Measurements from ENCODE around the gene CPSF6. TPM values are rescaled to one million over a fixed set of nuclear protein-coding genes. Genes with fewer than 3 reads are reported as not detected.
"Not testable (repeated sequence)": the region's sequence is repeated elsewhere in the genome, so short reads cannot be mapped to it uniquely, and the experiment has no call there.

Gene CPSF6
- 38.0 and 51.5 TPM in 2 replicates for total RNA-seq (2014; rRNA removed; shearing (Covaris generic))

DNA sequence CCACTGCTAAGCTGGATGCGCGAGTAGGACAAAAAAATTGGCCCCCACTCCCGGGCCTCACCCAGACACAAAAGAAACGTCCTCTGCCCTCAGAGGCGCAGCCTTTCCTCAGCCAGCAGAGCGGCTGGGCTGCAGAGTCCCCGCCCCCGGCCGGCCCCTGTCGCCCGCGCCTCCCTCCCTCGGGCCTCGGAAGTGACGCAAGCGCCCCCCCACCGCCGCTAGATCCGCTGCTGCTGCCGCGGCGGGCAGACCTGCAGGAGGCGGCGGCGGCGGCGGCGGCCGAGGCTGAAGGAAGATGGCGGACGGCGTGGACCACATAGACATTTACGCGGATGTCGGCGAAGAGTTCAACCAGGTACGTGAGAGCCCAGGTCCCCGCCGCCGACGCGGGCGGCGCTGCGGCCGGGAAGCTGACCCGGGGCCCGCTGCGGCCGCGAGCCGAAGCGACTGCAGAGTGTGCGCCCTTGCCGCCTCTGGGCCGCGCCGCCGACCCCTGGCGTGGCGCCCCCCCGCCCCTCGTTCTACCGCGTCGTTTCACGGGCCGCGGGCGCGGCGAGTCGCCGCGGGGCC, at the start of gene CPSF6:
Gene CPSF6 (plus strand): TSS at position 218 of the 570 bp plus-strand sequence. CDS start 78 bp downstream, at position 296.
- Histone ChIP-seq H3K4me3 (ENCODE audit: insufficient read depth, low read depth, low read length) (peak within 1 kb of the TSS; percentile 77), H3K27me3 (ENCODE audit: control insufficient read depth, insufficient read depth, low read length) (no peaks in the 10 kb centered on the region), H3K36me3 (replicated peaks; ENCODE audit: control insufficient read depth, insufficient read depth, low read length) (no peaks in the 10 kb centered on the region; the same call in 1 of the 2 replicates)
- peak; percentile 93 for DNase-seq

- no peak overlapping the region for H3K4me3 ChIP-seq (ENCODE audit: insufficient read depth, low read depth, low read length)
- H3K36me3 ChIP-seq (replicated peaks; ENCODE audit: control insufficient read depth, insufficient read depth, low read length) = no peaks in the 10 kb centered on the region
- DNase-seq = no peak
- H3K27me3 ChIP-seq (ENCODE audit: control insufficient read depth, insufficient read depth, low read length) = no peaks in the 10 kb centered on the region
Observed at GRCh38 chr12:69196302-69197288, 42.8 kb upstream of the CPSF6 start.

- H3K27me3 ChIP-seq (ENCODE audit: control insufficient read depth, insufficient read depth, low read length); H3K36me3 ChIP-seq (replicated peaks; ENCODE audit: control insufficient read depth, insufficient read depth, low read length); DNase-seq; H3K4me3 ChIP-seq (ENCODE audit: insufficient read depth, low read depth, low read length): not testable (repeated sequence)
Observed at GRCh38 chr12:69199976-69200375, 39.4 kb upstream of the CPSF6 start.

DNA sequence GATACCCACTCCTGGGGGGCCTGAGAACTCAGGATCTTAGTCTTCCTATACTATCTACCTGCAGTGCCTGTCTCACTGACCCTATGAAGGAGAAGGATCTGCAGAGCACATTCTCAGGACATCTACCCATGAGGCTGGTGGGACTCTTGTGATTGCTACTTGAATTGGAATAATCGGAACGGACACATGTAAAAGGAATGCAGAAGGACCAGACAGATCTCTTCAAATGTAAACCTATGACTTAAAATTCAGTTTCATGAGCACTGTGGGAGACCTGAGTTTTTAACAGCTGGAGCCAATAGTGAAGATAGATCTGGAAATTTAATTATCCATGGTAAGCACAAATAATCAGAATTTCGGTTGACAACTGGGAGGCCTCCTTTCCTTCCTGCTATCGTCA, 35.2 kb upstream of the CPSF6 start:
- no peak overlapping the region for H3K4me3 ChIP-seq (ENCODE audit: insufficient read depth, low read depth, low read length)
- no peaks in the 10 kb centered on the region for H3K27me3 ChIP-seq (ENCODE audit: control insufficient read depth, insufficient read depth, low read length)
- no peak for DNase-seq
- H3K36me3 ChIP-seq (replicated peaks; ENCODE audit: control insufficient read depth, insufficient read depth, low read length) = no peaks in the 10 kb centered on the region

DNA sequence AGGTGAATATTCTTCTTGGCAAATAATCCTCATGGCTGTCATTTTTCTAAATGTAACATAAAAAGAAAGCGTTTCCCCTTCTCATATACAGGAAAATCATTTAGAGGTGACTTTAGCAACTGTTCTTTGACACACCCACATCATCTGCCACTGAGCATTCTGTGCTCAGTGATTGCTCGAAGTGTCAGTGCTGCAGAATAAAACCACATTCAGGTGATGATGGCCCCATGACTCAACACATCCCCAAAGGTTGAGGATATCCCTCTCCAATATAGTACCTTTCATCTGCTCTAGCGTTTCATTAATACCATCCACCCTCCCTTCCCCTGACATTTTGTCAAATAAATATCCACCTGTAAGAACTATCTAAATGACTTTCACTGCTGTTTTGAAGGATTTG, 28.7 kb upstream of the CPSF6 start:
- Histone ChIP-seq H3K4me3 (ENCODE audit: insufficient read depth, low read depth, low read length) (no peak overlapping the region), H3K36me3 (replicated peaks; ENCODE audit: control insufficient read depth, insufficient read depth, low read length) (no peaks in the 10 kb centered on the region), H3K27me3 (ENCODE audit: control insufficient read depth, insufficient read depth, low read length) (no peaks in the 10 kb centered on the region)
- DNase-seq = no peak

- Histone ChIP-seq H3K36me3 (replicated peaks; ENCODE audit: control insufficient read depth, insufficient read depth, low read length) (no peaks in the 10 kb centered on the region), H3K4me3 (ENCODE audit: insufficient read depth, low read depth, low read length) (no peak overlapping the region), H3K27me3 (ENCODE audit: control insufficient read depth, insufficient read depth, low read length) (no peaks in the 10 kb centered on the region)
- DNase-seq = no peak
Observed at GRCh38 chr12:69211160-69211559, 28.2 kb upstream of the CPSF6 start.

GRCh38 chr12:69214169-69214568, 25.2 kb upstream of the CPSF6 start:
- no peak for DNase-seq
- H3K4me3 ChIP-seq (ENCODE audit: insufficient read depth, low read depth, low read length) = no peak overlapping the region

DNA sequence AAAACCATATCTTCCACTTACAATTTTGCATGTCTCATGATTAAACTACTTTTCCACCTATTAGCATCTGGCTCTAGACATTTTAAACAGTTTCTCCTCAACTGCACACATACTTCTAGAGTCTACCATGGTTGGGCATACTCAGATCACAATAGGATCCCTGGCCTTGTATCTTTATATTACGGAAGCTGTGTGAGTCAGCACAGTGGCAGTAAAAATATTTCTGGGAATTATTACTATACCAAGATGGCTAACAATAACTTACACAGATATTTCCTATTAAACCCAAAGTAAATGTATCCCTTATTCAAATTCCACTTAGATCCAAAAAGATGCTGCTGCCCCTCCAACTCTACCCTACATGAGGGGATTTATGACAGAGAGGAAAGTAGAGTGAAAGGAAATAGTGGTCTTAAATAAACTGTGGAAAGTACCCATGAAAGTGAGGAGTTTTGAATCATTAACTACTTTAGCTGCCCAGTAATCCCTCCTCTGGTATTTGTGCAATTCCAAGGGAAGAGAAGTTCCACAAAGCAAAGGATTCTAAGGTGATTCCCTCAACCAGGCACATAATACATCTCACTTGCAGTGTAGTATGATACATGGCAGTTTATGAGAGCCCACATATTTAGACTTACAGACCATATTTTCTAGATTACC, 14.0 kb upstream of the CPSF6 start:
- Histone ChIP-seq H3K27me3 (ENCODE audit: control insufficient read depth, insufficient read depth, low read length) (no peaks in the 10 kb centered on the region), H3K36me3 (replicated peaks; ENCODE audit: control insufficient read depth, insufficient read depth, low read length) (no peaks in the 10 kb centered on the region), H3K4me3 (ENCODE audit: insufficient read depth, low read depth, low read length) (no peak overlapping the region)
- no peak for DNase-seq

More at GRCh38 chr12:69214169-69214568, 25.2 kb upstream of the CPSF6 start:
- Histone ChIP-seq H3K36me3 (replicated peaks; ENCODE audit: control insufficient read depth, insufficient read depth, low read length) (no peaks in the 10 kb centered on the region), H3K27me3 (ENCODE audit: control insufficient read depth, insufficient read depth, low read length) (no peaks in the 10 kb centered on the region)

DNA sequence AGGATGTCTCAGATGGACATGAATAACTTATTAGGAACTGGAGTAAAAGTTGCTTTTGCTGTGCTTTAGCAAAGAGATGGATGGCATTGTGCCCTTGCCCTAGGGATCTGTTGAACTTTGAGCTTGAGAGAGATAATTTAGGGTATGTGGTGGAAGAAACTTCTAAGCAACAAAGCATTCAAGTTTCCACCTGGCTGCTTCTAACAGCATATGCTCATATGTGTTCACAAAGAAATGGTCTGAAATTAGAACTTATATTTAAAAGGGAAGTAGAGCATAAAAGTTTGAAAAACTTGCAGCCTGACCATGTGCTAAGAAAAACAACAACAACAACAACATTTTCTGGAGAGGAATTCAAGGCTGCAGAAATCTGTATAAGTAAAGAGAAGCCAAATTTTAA, 7.9 kb upstream of the CPSF6 start:
- Histone ChIP-seq H3K4me3 (ENCODE audit: insufficient read depth, low read depth, low read length) (no peak overlapping the region), H3K36me3 (replicated peaks; ENCODE audit: control insufficient read depth, insufficient read depth, low read length) (no peaks in the 10 kb centered on the region), H3K27me3 (ENCODE audit: control insufficient read depth, insufficient read depth, low read length) (no peaks in the 10 kb centered on the region)
- no peak for DNase-seq

DNA sequence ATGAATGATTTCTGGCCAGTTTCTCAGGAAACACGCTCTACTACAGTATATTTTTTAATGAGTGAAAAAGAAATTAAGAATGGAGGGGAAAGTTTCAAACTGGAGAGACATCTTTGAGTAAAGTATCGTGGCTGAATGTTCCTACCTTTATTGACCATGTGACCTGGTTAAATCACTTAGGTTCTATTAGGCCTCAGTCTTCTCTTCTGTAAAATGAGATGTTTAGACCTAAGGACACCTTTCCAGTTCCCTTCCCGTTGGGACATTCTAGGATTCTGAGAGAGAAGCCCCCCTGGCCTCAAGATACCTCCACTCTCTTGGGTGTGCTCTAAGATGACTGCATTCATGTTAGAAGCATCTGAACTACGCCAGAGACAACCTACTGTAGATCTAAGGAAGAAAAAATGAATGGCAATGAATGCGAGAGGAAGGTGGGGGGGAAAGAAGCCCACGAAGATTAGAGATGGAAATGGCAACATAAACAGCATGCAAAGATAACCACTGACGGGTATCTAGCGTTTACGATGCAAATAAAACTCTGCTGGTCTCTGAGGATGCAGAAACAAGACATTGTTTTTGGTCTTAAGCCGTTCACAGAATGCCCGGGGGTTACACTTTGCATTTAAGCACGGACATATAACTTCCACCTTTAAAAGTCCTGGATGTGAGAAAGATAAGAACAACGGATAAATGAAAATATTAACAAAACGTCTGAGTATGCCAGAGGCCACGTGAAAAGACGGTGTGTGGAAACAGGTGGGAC, 599 bp upstream of the CPSF6 start:
- DNase-seq = no peak
- Histone ChIP-seq H3K4me3 (ENCODE audit: insufficient read depth, low read depth, low read length) (peak overlapping the region; percentile 38), H3K27me3 (ENCODE audit: control insufficient read depth, insufficient read depth, low read length) (no peaks in the 10 kb centered on the region)

GRCh38 chr12:69239922-69240630, 707 bp downstream of the CPSF6 start:
- Histone ChIP-seq H3K4me3 (ENCODE audit: insufficient read depth, low read depth, low read length) (peak overlapping the region; percentile 77), H3K36me3 (replicated peaks; ENCODE audit: control insufficient read depth, insufficient read depth, low read length) (no peaks in the 10 kb centered on the region; the same call in 1 of the 2 replicates), H3K27me3 (ENCODE audit: control insufficient read depth, insufficient read depth, low read length) (no peaks in the 10 kb centered on the region)
- DNase-seq = peak; percentile 63

More for the DNA sequence above, 599 bp upstream of the CPSF6 start:
- H3K36me3 ChIP-seq (replicated peaks; ENCODE audit: control insufficient read depth, insufficient read depth, low read length) = no peaks in the 10 kb centered on the region

GRCh38 chr12:69240631-69240995, 1.2 kb downstream of the CPSF6 start:
- Histone ChIP-seq H3K4me3 (ENCODE audit: insufficient read depth, low read depth, low read length) (peak overlapping the region; percentile 77), H3K27me3 (ENCODE audit: control insufficient read depth, insufficient read depth, low read length) (no peaks in the 10 kb centered on the region), H3K36me3 (replicated peaks; ENCODE audit: control insufficient read depth, insufficient read depth, low read length) (no peaks in the 10 kb centered on the region; the same call in 1 of the 2 replicates)
- DNase-seq = no peak

DNA sequence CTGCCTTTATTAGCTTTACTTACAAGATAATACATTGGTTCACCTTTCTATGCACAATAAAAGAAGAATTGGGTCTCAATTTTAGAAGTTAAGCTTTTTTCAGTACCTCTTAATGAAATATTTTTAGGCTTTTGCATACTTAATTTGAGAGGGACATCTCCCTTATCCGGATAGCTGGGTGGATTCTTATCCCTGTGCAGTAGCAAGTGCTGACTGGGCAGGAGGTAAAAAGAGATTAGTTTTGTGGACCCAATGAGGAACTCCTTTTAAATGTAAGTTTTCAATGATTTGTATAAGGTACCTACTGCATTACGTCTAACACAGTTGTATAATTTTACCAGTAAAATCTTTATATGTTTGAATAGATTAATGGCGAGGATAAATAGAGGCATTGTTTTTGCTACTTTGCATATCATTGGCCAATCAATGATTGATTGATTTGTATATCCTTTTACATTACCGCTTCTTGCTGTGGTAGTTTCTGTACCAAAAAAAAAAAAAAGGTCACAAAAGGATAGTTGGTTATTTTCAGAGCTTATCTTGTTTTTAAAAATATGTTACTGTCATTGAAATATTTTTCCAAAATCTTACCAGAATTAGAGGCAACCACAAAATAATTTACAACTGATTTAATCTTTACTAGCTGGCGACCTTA, 2.2 kb downstream of the CPSF6 start:
- Histone ChIP-seq H3K4me3 (ENCODE audit: insufficient read depth, low read depth, low read length) (peak overlapping the region; percentile 77; the same call in 1 of the 2 replicates), H3K27me3 (ENCODE audit: control insufficient read depth, insufficient read depth, low read length) (no peaks in the 10 kb centered on the region)

More for the DNA sequence above, 2.2 kb downstream of the CPSF6 start:
- no peaks in the 10 kb centered on the region; the same call in 1 of the 2 replicates for H3K36me3 ChIP-seq (replicated peaks; ENCODE audit: control insufficient read depth, insufficient read depth, low read length)
- no peak for DNase-seq

Data from H7 (cell line).